CD8-positive, alpha-beta memory T cell (primary cell): Measurements from ENCODE around the gene AKT2. TPM values are rescaled to one million over a fixed set of nuclear protein-coding genes. Genes with fewer than 3 reads are reported as not detected.
A peak's percentile ranks its signal among the peaks of the same experiment; 100 is the strongest.

Experiments used
- CTCF ChIA-PET: fragments of 350-600 bp; sonication (Branson Sonifier 250); formaldehyde crosslinking; loops from one replicate; lab custom pipeline; 2021; ENCODE audit warnings: antibody characterized with exemption; lab: Charles Lee
- POLR2A ChIA-PET: fragments of 350-600 bp; sonication (Branson Sonifier 250); formaldehyde crosslinking; loops from one replicate; lab custom pipeline; 2021; ENCODE audit warnings: antibody characterized with exemption; lab: Charles Lee
- DNase-seq, 5 donors: peaks; one replicate each; pipeline versions ENCODE4 v3.0.0 to v3.0.0-alpha.2; 2020 to 2022; ENCODE audit warnings: mixed read lengths in 1 of 5
- H3K27ac ChIP-seq: one replicate; pipeline ENCODE4 v1.7.0; 2013; ENCODE audit warnings: low read depth, mild to moderate bottlenecking, low read length, moderate library complexity
- H3K27me3 ChIP-seq: 2 replicates; pipeline ENCODE4 v1.7.0; 2013; ENCODE audit warnings: low read length, mild to moderate bottlenecking; ENCODE audit not compliant: insufficient read depth, poor library complexity, severe bottlenecking
- H3K36me3 ChIP-seq: 2 replicates; pipeline ENCODE4 v1.7.0; 2013; ENCODE audit warnings: mild to moderate bottlenecking, low read length, moderate library complexity; ENCODE audit not compliant: insufficient read depth
- H3K4me1 ChIP-seq: 2 replicates; pipeline ENCODE4 v1.7.0; 2013; ENCODE audit warnings: mild to moderate bottlenecking, low read length, moderate library complexity; ENCODE audit not compliant: insufficient read depth
- H3K4me3 ChIP-seq: 2 replicates; pipeline ENCODE4 v1.7.0; 2013; ENCODE audit warnings: mild to moderate bottlenecking, low read length
- H3K9me3 ChIP-seq: 2 replicates; pipeline ENCODE4 v1.7.0; 2013; ENCODE audit warnings: mild to moderate bottlenecking, low read length
- H3K27ac Mint-ChIP-seq, 8 donors: one replicate each; pipeline ENCODE4 v1.8.0; 2020 to 2021; ENCODE audit warnings: mixed read lengths in 8 of 8, mild to moderate bottlenecking in 6 of 8, inconsistent platforms in 3 of 8, moderate library complexity in 3 of 8
- H3K27me3 Mint-ChIP-seq, 2 donors: one replicate each; pipeline ENCODE4 v1.8.0; 2020 to 2021; ENCODE audit warnings: mixed read lengths in 2 of 2, mild to moderate bottlenecking in 1 of 2, moderate library complexity in 1 of 2
- H3K36me3 Mint-ChIP-seq, 3 donors: one replicate each; pipeline ENCODE4 v1.8.0; 2020 to 2021; ENCODE audit warnings: mixed read lengths in 3 of 3, inconsistent platforms in 1 of 3, mild to moderate bottlenecking in 1 of 3
- H3K4me1 Mint-ChIP-seq, 3 donors: one replicate each; pipeline ENCODE4 v1.8.0; 2020 to 2021; ENCODE audit warnings: mixed read lengths in 3 of 3, inconsistent platforms in 1 of 3, mild to moderate bottlenecking in 1 of 3
- H3K4me3 Mint-ChIP-seq, 7 donors: one replicate each; pipeline ENCODE4 v1.8.0; 2020 to 2021; ENCODE audit warnings: mixed read lengths in 7 of 7, mild to moderate bottlenecking in 6 of 7, moderate library complexity in 4 of 7, inconsistent platforms in 2 of 7
- H3K9me3 Mint-ChIP-seq, 5 donors: one replicate each; pipeline ENCODE4 v1.8.0; 2020 to 2022; ENCODE audit warnings: mixed read lengths in 5 of 5, mild to moderate bottlenecking in 3 of 5, moderate library complexity in 2 of 5, inconsistent platforms in 1 of 5
- polyA plus RNA-seq: library from polyadenylated mRNA; unstranded; fragments of 300-500 nt; fragmentation: Illumina TruSeq; gene quantifications from one replicate; pipeline ENCODE4 v1.2.3, GENCODE V29; 2021
- total RNA-seq, 2 experiments: library from RNA; stranded (reverse); gene quantifications; one replicate each; pipeline ENCODE4 v1.2.3, GENCODE V29; 2021

The AKT2 gene
- total and polyA plus RNA-seq, 3 experiments from 2014 or later = 27.0 to 132 (median 124) TPM

- no peak overlapping the region for H3K27ac ChIP-seq
- ChIA-PET CTCF (interaction anchor here (1.3 kb wide), 1 partner anchor 334 kb away, joined by 3 read pairs; no protein-coding TSS in a partner anchor), POLR2A (no interaction called here)
- Mint-ChIP-seq H3K27ac (no peak overlapping the region), H3K27me3 (no peaks in the 10 kb centered on the region), H3K9me3 (no peaks in the 10 kb centered on the region), H3K4me3 (no peak overlapping the region), H3K36me3 (no peaks in the 10 kb centered on the region), H3K4me1 (peaks cover 3 to 8% (median 5%) of the 10 kb centered on the region in 3 donors)
- H3K9me3 ChIP-seq = no peaks in the 10 kb centered on the region
- no peaks in the 10 kb centered on the region for H3K27me3 ChIP-seq
- no peaks in the 10 kb centered on the region for H3K36me3 ChIP-seq
- peak in 1 of 5 donors; percentile 13 for DNase-seq
- H3K4me3 ChIP-seq = no peak overlapping the region
- H3K4me1 ChIP-seq = peaks cover 3% of the 10 kb centered on the region
Measured at GRCh38 chr19:40300668-40301067, 15.5 kb upstream of the AKT2 start.

DNA sequence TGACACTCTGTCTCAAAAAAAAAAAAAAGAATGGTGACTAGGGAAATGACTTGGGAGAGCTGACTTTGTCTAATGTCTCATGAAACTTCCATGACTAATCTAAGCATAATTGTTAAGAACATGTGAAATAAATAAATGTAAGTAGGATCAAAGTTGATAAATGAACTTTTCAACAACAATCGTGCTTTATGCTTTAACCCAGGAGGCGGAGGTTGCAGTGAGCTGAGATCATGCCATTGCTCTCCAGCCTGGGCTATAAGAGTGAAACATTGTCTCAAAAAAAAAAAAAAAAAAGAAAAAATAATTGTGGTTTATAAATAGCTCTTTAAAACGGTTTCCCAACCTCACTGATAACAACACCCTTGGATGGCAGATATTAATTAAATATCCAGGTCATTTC is 12.9 kb upstream of the AKT2 start:
- Mint-ChIP-seq H3K27ac (no peak overlapping the region), H3K4me3 (no peak overlapping the region), H3K9me3 (no peaks in the 10 kb centered on the region), H3K4me1 (no peaks in the 10 kb centered on the region), H3K27me3 (no peaks in the 10 kb centered on the region), H3K36me3 (no peaks in the 10 kb centered on the region)
- Histone ChIP-seq H3K27me3 (no peaks in the 10 kb centered on the region), H3K9me3 (no peaks in the 10 kb centered on the region), H3K4me1 (no peaks in the 10 kb centered on the region), H3K4me3 (no peak overlapping the region), H3K36me3 (no peaks in the 10 kb centered on the region), H3K27ac (no peak overlapping the region)
- ChIA-PET CTCF (no interaction called here), POLR2A (no interaction called here)
- no peak for DNase-seq

DNA sequence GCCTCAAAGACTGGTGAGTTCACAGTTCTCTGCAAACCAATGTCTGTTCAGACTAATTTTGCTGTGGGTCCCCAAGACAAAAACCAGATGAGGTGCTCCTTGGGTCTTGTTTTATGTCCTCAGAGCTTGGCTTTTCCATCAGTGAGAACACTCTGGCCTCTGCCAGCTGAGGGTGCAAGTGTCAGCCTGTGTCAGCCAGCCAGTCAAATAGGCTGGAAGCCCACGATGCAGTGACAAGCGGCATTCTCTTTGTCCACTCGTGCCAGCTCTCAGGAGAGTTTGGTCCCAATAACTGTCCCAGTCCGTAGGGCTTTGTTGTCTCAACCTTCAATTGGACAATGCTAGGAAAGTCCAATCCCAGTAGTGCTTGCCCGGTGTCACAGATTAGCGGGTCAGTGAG is 9.4 kb upstream of the AKT2 start:
- Mint-ChIP-seq H3K27ac (no peak overlapping the region), H3K4me1 (no peaks in the 10 kb centered on the region), H3K4me3 (no peak overlapping the region), H3K36me3 (no peaks in the 10 kb centered on the region), H3K9me3 (no peaks in the 10 kb centered on the region), H3K27me3 (no peaks in the 10 kb centered on the region)
- Histone ChIP-seq H3K9me3 (no peaks in the 10 kb centered on the region), H3K4me1 (no peaks in the 10 kb centered on the region), H3K4me3 (no peak overlapping the region), H3K36me3 (no peaks in the 10 kb centered on the region), H3K27ac (no peak overlapping the region), H3K27me3 (no peaks in the 10 kb centered on the region)
- POLR2A ChIA-PET = no interaction called here
- CTCF ChIA-PET = no interaction called here
- DNase-seq = peak in 1 of 5 donors; percentile 5

GRCh38 chr19:40286971-40287421 is 1.9 kb upstream of the AKT2 start:
- Histone ChIP-seq H3K36me3 (no peaks in the 10 kb centered on the region), H3K4me1 (peaks cover 29% of the 10 kb centered on the region), H3K9me3 (no peaks in the 10 kb centered on the region), H3K4me3 (no peak overlapping the region), H3K27ac (no peak overlapping the region), H3K27me3 (no peaks in the 10 kb centered on the region)
- H3K27ac Mint-ChIP-seq = peak overlapping the region; percentile 44 to 99 (median 92)
- DNase-seq = peak in 1 of 5 donors; percentile 6
- H3K4me3 Mint-ChIP-seq = peak overlapping the region; percentile 23 to 78 (median 57)
- ChIA-PET POLR2A (interaction anchor here (0.7 kb wide), 1 partner anchor 10 kb away, joined by 8 read pairs; no protein-coding TSS in a partner anchor), CTCF (no interaction called here)
- peaks cover 0 to 2% of the 10 kb centered on the region in 2 donors for H3K27me3 Mint-ChIP-seq
- H3K36me3 Mint-ChIP-seq = peaks cover 0 to 15% (median 0%) of the 10 kb centered on the region in 3 donors
- peaks cover 33 to 41% (median 36%) of the 10 kb centered on the region in 3 donors for H3K4me1 Mint-ChIP-seq
- H3K9me3 Mint-ChIP-seq = no peaks in the 10 kb centered on the region

DNA sequence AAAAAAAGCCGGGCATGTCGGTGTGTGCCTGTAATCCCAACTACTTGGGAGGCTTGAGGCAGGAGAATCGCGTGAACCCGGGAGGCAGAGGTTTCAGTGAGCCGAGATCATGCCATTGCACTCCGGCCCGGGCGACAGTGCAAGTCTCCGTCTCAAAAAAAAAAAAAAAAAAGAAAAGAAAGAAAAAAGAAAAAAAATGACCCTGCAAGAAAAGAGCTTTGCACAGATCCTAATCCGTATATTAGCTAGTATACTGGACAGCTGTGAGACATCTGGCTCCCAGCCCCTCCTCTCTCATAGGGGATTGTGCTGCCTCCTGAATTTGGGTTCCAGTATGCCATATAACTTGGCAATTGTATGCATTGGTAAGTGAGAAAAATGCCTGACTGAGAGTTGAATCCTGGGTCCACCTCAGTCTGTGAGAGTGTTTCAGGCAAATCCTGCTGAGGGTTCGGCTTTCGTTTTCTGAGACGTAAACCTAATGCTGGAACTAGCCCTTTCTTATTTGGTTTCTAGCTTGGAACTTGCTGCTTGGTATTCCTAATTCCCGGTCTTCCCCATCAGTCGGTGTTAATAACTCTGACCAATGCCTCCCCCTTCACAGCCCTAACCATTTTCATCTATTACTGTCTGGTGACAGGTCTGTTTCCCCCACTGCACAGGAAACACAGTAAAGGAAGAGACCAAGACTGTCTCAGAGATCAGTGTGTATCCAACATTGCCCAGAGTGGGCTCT is 1.3 kb upstream of the AKT2 start:
- Mint-ChIP-seq H3K36me3 (peaks cover 0 to 21% (median 0%) of the 10 kb centered on the region in 3 donors), H3K4me3 (peak overlapping the region; percentile 29 to 97 (median 78)), H3K27ac (peak overlapping the region; percentile 62 to 100 (median 98)), H3K4me1 (peaks cover 36 to 46% (median 42%) of the 10 kb centered on the region in 3 donors), H3K27me3 (peaks cover 0 to 2% of the 10 kb centered on the region in 2 donors), H3K9me3 (no peaks in the 10 kb centered on the region)
- POLR2A ChIA-PET = interaction anchor here (0.7 to 1.6 kb wide), 3 partner anchors 62 to 421 kb away, joined by 5 to 10 read pairs (median 6); partner anchors contain the start of genes C19orf47, PLD3 and SERTAD3
- no peaks in the 10 kb centered on the region for H3K27me3 ChIP-seq
- H3K27ac ChIP-seq = peak overlapping the region; percentile 94
- peaks cover 35% of the 10 kb centered on the region for H3K4me1 ChIP-seq
- no peaks in the 10 kb centered on the region for H3K36me3 ChIP-seq
- H3K9me3 ChIP-seq = no peaks in the 10 kb centered on the region
- no peak overlapping the region for H3K4me3 ChIP-seq
- CTCF ChIA-PET = no interaction called here
- DNase-seq = peak in 1 of 5 donors; percentile 9

DNA sequence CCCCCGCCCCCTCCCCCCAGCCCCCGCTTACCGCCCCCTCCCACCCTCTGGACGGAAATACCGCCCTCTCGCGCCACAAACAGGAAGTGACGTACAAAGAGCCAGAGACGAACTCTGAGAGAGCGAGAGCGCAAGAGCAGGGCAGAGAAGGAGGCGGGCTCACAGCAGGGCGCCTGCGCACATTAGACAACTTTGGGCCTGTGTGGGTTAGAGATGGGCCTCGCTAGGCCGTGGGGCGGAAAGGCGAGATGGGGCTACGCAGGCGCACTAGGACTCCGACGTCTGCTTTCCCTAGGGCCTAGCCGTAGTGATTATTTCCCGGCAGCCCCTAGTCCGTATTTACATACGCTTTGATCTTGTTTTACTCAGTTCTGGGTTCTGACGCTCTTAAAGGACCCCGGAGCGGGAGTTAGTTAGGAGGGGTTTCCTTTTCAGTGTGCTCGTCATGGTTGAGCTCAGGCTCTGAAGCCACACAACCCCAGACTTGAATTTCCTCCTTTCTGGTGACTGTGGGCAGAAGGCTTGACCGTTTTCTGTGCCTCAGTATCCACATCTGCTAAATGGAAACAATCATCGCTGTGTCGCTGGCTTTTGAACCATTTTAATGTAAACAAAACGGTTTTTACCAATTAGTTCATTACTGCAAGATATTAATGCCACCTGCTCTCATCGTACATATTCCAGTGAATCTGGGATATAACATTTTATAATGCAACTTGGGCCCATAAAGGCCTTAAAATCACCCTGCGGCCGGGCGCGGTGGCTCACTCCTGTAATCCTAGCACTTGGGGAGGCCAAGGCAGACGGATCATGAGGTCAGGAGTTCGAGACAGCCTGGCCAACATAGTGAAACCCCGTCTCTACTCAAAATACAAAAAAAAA is 449 bp upstream of the AKT2 start:
- Mint-ChIP-seq H3K27ac (peak overlapping the region; percentile 92 to 100 (median 99)), H3K4me1 (peaks cover 41 to 54% (median 49%) of the 10 kb centered on the region in 3 donors), H3K36me3 (peaks cover 0 to 23% (median 0%) of the 10 kb centered on the region in 3 donors), H3K9me3 (no peaks in the 10 kb centered on the region), H3K4me3 (peak overlapping the region; percentile 80 to 97 (median 92)), H3K27me3 (peaks cover 0 to 2% of the 10 kb centered on the region in 2 donors)
- Histone ChIP-seq H3K27ac (peak overlapping the region; percentile 94), H3K27me3 (no peaks in the 10 kb centered on the region), H3K9me3 (no peaks in the 10 kb centered on the region), H3K36me3 (no peaks in the 10 kb centered on the region), H3K4me1 (peaks cover 43% of the 10 kb centered on the region), H3K4me3 (peak overlapping the region; percentile 85)
- POLR2A ChIA-PET = interaction anchor here (0.6 to 1.6 kb wide), 5 partner anchors 63 to 452 kb away, joined by 3 to 10 read pairs (median 3); partner anchors contain the start of genes C19orf47, FBL and PLD3
- CTCF ChIA-PET = interaction anchor here (0.9 kb wide), 1 partner anchor 20 kb away, joined by 3 read pairs; no protein-coding TSS in a partner anchor
- peak; percentile 96 to 100 (median 99) for DNase-seq

DNA sequence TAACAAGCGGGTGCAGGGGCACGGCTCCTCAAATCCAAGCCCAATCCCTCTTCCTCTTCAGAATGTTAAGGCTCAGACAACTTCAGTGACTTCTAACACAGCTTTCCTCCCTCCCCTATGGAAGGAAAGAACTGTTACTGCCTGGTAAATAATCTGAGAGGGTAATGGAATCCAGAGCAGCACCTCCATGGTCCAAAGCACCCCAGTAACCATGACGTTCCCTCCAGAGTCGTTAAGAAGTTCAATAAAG is 969 bp downstream of the AKT2 start:
- H3K27me3 Mint-ChIP-seq = peaks cover 0 to 2% of the 10 kb centered on the region in 2 donors
- peak overlapping the region; percentile 85 for H3K27ac ChIP-seq
- H3K4me1 Mint-ChIP-seq = peaks cover 51 to 66% (median 59%) of the 10 kb centered on the region in 3 donors
- no peaks in the 10 kb centered on the region for H3K9me3 ChIP-seq
- H3K27ac Mint-ChIP-seq = peak overlapping the region; percentile 88 to 100 (median 98)
- H3K36me3 ChIP-seq = no peaks in the 10 kb centered on the region
- H3K36me3 Mint-ChIP-seq = peaks cover 0 to 26% (median 0%) of the 10 kb centered on the region in 3 donors
- H3K27me3 ChIP-seq = no peaks in the 10 kb centered on the region
- H3K9me3 Mint-ChIP-seq = no peaks in the 10 kb centered on the region
- H3K4me3 Mint-ChIP-seq = peak overlapping the region; percentile 89 to 98 (median 95)
- ChIA-PET CTCF (no interaction called here), POLR2A (interaction anchor here (0.6 kb wide), 1 partner anchor 43 kb away, joined by 4 read pairs; no protein-coding TSS in a partner anchor)
- no peak for DNase-seq
- H3K4me1 ChIP-seq = peaks cover 57% of the 10 kb centered on the region
- peak overlapping the region; percentile 66 for H3K4me3 ChIP-seq
